Breast epithelium (tissue), 4 donors: ENCODE measurements around the gene CNR2. TPM values are rescaled to one million over a fixed set of nuclear protein-coding genes. Genes with fewer than 3 reads are reported as not detected.

Source experiments
- DNase-seq, 2 donors: peaks; one replicate each; pipeline ENCODE4 v3.0.0-alpha.2; 2019; ENCODE audit warnings: low spot score in 2 of 2
- H3K27ac ChIP-seq, 2 donors: fragments of 200-600 bp; sonication (generic) in 1 of 2; one replicate each; pipeline ENCODE4 v1.5.1; 2016 to 2019; ENCODE audit warnings: mild to moderate bottlenecking in 1 of 2
- H3K27me3 ChIP-seq, 2 donors: fragments of 200-600 bp; sonication (generic) in 1 of 2; one replicate each; pipeline versions ENCODE4 v1.5.1 to v1.6.0; 2017 to 2019; ENCODE audit warnings: control low read depth in 1 of 2, mild to moderate bottlenecking in 1 of 2
- H3K36me3 ChIP-seq: fragments of 200-600 bp; one replicate; pipeline ENCODE4 v1.5.1; 2019
- H3K4me1 ChIP-seq, 2 donors: fragments of 200-600 bp; sonication (generic); one replicate each; pipeline ENCODE4 v1.5.1; 2016 to 2019; ENCODE audit warnings: control low read depth in 1 of 2
- H3K4me3 ChIP-seq, 3 donors: fragments of 200-600 bp; sonication (generic); 1 replicate in 2 of 3; 2 replicates in 1 of 3; pipeline ENCODE4 v1.5.1; 2016 to 2019; ENCODE audit warnings: mild to moderate bottlenecking in 3 of 3, moderate library complexity in 2 of 3
- H3K9me3 ChIP-seq, 2 donors: fragments of 200-600 bp; sonication (generic) in 1 of 2; one replicate each; pipeline ENCODE4 v1.5.1; 2016 to 2019; ENCODE audit warnings: control low read depth in 1 of 2
- CTCF ChIP-seq, 3 donors: fragments of 450-650 bp; IDR thresholded peaks; one replicate each; pipeline ENCODE4 v1.5.1; 2016 to 2017; ENCODE audit warnings: antibody characterized with exemption in 3 of 3, mild to moderate bottlenecking in 3 of 3, moderate library complexity in 3 of 3
- POLR2A ChIP-seq: fragments of 450-650 bp; IDR thresholded peaks from one replicate; pipeline ENCODE4 v1.6.1; 2016; ENCODE audit warnings: antibody characterized with exemption, mild to moderate bottlenecking, moderate library complexity
- POLR2AphosphoS5 ChIP-seq, 3 donors: sonication (generic); formaldehyde crosslinking; IDR thresholded peaks; one replicate each; pipeline ENCODE4 v1.6.1; 2017; ENCODE audit warnings: antibody characterized with exemption in 3 of 3
- intact Hi-C: fragments of 100-400 bp; cut with DNase I; formaldehyde crosslinking; loops from one replicate; pipeline ENCODE4 v1.15.1; 2023; ENCODE audit warnings: low total_unique reads
- total RNA-seq, 3 donors: library from RNA; depleted of rRNA; stranded (reverse); fragments of >200 nt; gene quantifications; one replicate each; pipeline ENCODE4 v1.1.0, GENCODE V29; 2016

CNR2 gene
- total RNA-seq, 3 donors from 2014 or later: under 0.01 TPM; not detected in 2

GRCh38 chr1:23908453-23909341 is 4.5 kb downstream of the CNR2 start:
- no peak overlapping the region for H3K27ac ChIP-seq

GRCh38 chr1:23906731-23907130 is 6.4 kb downstream of the CNR2 start:
- no peak for TF ChIP-seq POLR2A
- DNase-seq: no peak
- Histone ChIP-seq H3K4me3 (no peak overlapping the region), H3K9me3 (no peaks in the 10 kb centered on the region), H3K27me3 (peaks cover 0 to 7% of the 10 kb centered on the region in 2 donors), H3K4me1 (no peaks in the 10 kb centered on the region), H3K36me3 (no peaks in the 10 kb centered on the region), H3K27ac (no peak overlapping the region)
- intact Hi-C loops: loop anchor here (1.0 kb wide), 1 partner anchor 9 kb away; no protein-coding TSS in a partner anchor

More at GRCh38 chr1:23908453-23909341, 4.5 kb downstream of the CNR2 start:
- intact Hi-C loops: no loop called here
- DNase-seq: no peak
- peaks cover 0 to 5% of the 10 kb centered on the region in 2 donors for H3K27me3 ChIP-seq
- TF ChIP-seq POLR2AphosphoS5 (IDR thresholded peaks at IDR 0.05) (no peak), CTCF (IDR thresholded peaks at IDR 0.05) (no peak), POLR2A (no peak)
- H3K36me3 ChIP-seq: no peaks in the 10 kb centered on the region
- no peak overlapping the region for H3K4me3 ChIP-seq
- no peaks in the 10 kb centered on the region for H3K4me1 ChIP-seq
- H3K9me3 ChIP-seq: no peaks in the 10 kb centered on the region

- intact Hi-C loops: no loop called here
- no peak for TF ChIP-seq POLR2A
- no peak for TF ChIP-seq CTCF (IDR thresholded peaks at IDR 0.05)
- TF ChIP-seq POLR2AphosphoS5 (IDR thresholded peaks at IDR 0.05): no peak
- peaks cover 0 to 7% of the 10 kb centered on the region in 2 donors for H3K27me3 ChIP-seq
Observed at GRCh38 chr1:23905461-23906025, 7.6 kb downstream of the CNR2 start.

GRCh38 chr1:23904748-23905357 is 8.3 kb downstream of the CNR2 start:
- peaks cover 0 to 7% of the 10 kb centered on the region in 2 donors for H3K27me3 ChIP-seq
- DNase-seq: no peak
- H3K9me3 ChIP-seq: no peaks in the 10 kb centered on the region
- intact Hi-C loops: no loop called here
- TF ChIP-seq POLR2AphosphoS5 (IDR thresholded peaks at IDR 0.05): no peak
- no peak for TF ChIP-seq CTCF (IDR thresholded peaks at IDR 0.05)
- no peak for TF ChIP-seq POLR2A
- no peak overlapping the region for H3K27ac ChIP-seq
- H3K4me3 ChIP-seq: no peak overlapping the region
- H3K36me3 ChIP-seq: no peaks in the 10 kb centered on the region
- no peaks in the 10 kb centered on the region for H3K4me1 ChIP-seq

More at GRCh38 chr1:23905461-23906025, 7.6 kb downstream of the CNR2 start:
- Histone ChIP-seq H3K9me3 (no peaks in the 10 kb centered on the region), H3K36me3 (no peaks in the 10 kb centered on the region), H3K27ac (no peak overlapping the region), H3K4me1 (no peaks in the 10 kb centered on the region), H3K4me3 (no peak overlapping the region)
- DNase-seq: no peak

GRCh38 chr1:23903754-23904153 is 9.4 kb downstream of the CNR2 start:
- H3K9me3 ChIP-seq: no peaks in the 10 kb centered on the region
- peaks cover 0 to 7% of the 10 kb centered on the region in 2 donors for H3K27me3 ChIP-seq
- intact Hi-C loops: no loop called here
- H3K4me1 ChIP-seq: no peaks in the 10 kb centered on the region
- no peak overlapping the region for H3K27ac ChIP-seq
- no peaks in the 10 kb centered on the region for H3K36me3 ChIP-seq
- DNase-seq: no peak
- no peak for TF ChIP-seq CTCF (IDR thresholded peaks at IDR 0.05)
- no peak overlapping the region for H3K4me3 ChIP-seq
